ENCODE data around the gene CRACDL.

The CRACDL gene

DNA sequence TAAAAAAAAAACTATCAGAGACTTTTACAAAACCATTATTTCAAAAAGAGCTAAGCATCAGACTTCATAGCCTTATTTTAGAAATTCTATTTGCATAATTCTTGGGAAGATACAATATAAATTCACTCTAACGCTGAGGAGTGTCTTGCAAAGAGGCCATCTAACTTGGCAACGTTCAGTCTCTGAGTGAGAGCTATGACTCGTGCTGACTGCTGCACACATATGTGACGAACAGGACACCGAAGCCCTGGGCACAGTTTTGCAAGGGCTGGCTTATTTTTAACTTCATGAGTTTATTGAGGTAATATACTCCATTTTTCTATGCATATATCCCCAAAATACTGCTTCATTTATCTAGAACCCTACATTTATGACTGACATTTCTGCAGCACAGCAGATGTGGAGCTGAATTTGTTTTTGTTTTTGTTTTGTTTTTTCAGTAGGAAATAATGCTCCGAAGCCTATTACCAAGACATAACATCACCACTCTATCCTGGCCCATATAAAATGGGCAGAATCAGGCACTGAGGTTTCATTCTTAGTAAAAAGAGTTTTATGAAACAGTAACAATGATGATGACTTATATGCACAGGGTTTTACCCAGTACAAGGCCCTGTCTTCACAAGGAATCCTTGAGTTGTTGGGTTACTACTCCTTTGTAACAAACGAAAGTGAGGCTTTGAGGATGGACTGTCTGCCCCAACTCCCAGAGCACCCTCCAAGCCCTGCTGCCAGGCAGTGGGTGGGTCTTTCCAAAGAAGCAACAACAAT lies 68.3 kb downstream of the CRACDL start:
- H3K4me3 Mint-ChIP-seq = no peak overlapping the region
- peaks cover 2% of the 10 kb centered on the region for H3K36me3 Mint-ChIP-seq
- peaks cover 1% of the 10 kb centered on the region for H3K9me3 Mint-ChIP-seq
- H3K4me1 Mint-ChIP-seq = no peaks in the 10 kb centered on the region
- no peak overlapping the region for H3K27ac Mint-ChIP-seq
- no peaks in the 10 kb centered on the region for H3K27me3 Mint-ChIP-seq

DNA sequence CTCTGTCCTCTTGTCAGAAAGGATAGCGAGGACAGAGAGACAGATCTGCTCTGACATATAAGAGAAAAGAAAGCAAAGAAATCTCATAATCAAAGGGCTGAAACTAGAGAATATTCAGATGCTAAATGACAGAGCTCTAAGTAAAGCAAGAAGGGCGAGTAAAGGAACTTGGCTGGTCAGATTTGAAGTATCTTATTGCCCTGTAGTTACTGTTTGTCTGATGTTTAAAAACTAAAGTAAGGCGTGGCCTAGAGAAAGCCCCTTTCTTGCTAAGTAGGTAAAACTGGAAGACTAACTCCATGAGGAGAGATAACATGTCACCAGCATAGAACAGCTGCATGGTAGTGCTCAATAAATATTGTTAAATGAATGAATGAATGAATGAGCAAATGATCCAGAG lies 70.0 kb downstream of the CRACDL start:
- peaks cover 6% of the 10 kb centered on the region for H3K36me3 Mint-ChIP-seq
- no peak overlapping the region for H3K27ac Mint-ChIP-seq
- no peaks in the 10 kb centered on the region for H3K4me1 Mint-ChIP-seq
- no peak overlapping the region for H3K4me3 Mint-ChIP-seq
- peaks cover 12% of the 10 kb centered on the region for H3K9me3 Mint-ChIP-seq
- no peaks in the 10 kb centered on the region for H3K27me3 Mint-ChIP-seq

DNA sequence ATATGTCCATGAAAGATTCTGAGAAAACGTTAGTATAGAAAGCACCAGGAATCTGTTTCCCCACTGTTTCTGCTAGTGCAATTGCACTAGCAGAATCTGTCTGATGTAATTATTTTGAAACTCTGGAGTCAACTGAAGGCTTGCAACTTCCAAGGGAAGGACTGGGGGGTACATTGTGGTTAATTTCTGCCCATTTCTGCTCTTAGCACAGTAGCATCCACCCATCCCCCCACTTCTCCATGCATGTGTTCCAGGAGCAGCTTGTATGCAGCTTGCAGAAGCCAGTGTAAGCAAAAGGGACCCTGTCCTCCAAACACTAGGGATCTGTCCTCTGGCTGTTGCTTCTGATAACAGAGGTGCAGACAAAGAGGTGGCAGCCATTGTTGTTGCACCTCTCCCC lies 74.4 kb downstream of the CRACDL start:
- H3K4me1 Mint-ChIP-seq = no peaks in the 10 kb centered on the region
- H3K9me3 Mint-ChIP-seq = peaks cover 36% of the 10 kb centered on the region
- H3K27ac Mint-ChIP-seq = no peak overlapping the region
- H3K4me3 Mint-ChIP-seq = no peak overlapping the region
- H3K27me3 Mint-ChIP-seq = no peaks in the 10 kb centered on the region
- H3K36me3 Mint-ChIP-seq = peaks cover 10% of the 10 kb centered on the region

DNA sequence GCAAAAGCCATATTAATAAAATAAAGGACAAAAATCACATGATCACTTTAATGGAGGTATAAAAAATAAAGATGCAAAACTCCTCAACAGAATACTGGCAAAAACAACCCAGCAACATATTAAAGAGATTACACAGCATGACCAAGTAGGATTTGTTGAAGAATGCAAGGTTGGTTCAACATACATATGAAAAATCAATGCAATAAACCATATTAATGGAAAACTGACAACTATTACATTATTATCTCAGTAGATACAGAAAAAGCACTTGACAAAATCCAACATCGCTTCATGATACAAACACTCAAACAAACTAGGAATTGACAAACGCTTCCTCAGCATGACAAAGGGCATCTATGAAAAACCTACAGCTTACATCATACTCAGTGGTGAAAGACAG lies 76.7 kb downstream of the CRACDL start:
- H3K27ac Mint-ChIP-seq = no peak overlapping the region
- H3K36me3 Mint-ChIP-seq = peaks cover 15% of the 10 kb centered on the region
- H3K9me3 Mint-ChIP-seq = peaks cover 50% of the 10 kb centered on the region
- no peaks in the 10 kb centered on the region for H3K4me1 Mint-ChIP-seq
- no peak overlapping the region for H3K4me3 Mint-ChIP-seq
- peaks cover 2% of the 10 kb centered on the region for H3K27me3 Mint-ChIP-seq

DNA sequence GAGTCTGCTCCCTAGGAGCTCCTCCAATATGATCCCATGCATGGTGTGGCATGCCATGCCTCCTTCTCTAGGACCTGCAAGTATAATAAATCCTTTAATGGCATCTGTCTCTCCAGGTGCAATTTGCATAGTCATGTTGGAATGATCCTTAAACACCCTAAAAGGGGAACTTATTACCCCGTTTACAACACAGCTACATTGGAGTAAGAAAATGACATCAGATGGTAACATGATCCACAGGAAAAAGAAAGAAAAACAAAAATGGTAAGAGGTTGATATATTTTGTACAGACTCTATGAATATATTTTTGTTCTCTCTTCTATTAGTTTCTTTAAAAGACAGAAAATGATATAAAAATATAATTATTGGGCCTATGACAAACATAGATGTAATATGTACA lies 79.0 kb downstream of the CRACDL start:
- H3K27me3 Mint-ChIP-seq = peaks cover 4% of the 10 kb centered on the region
- no peak overlapping the region for H3K4me3 Mint-ChIP-seq
- peaks cover 41% of the 10 kb centered on the region for H3K9me3 Mint-ChIP-seq
- H3K4me1 Mint-ChIP-seq = peaks cover 7% of the 10 kb centered on the region
- H3K27ac Mint-ChIP-seq = no peak overlapping the region
- peaks cover 12% of the 10 kb centered on the region for H3K36me3 Mint-ChIP-seq

DNA sequence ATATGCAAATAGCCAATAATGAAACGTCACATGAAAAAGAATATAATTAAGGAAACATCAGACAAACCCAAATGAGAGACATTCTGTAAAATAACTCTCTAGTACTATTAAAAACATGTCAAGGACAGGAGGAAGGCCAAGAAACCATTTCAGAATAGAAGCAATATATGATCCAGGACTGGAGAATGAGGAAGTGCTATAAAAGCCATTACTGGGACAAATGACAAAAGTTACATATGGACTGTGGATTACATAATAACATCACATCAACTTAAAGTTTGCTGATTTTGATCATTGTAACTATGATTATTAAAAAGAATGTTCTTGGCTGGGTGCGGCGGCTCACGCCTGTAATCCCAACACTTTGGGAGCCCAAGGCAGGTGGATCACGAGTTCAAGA lies 81.3 kb downstream of the CRACDL start:
- Mint-ChIP-seq H3K36me3 (peaks cover 9% of the 10 kb centered on the region), H3K4me1 (peaks cover 7% of the 10 kb centered on the region), H3K27me3 (peaks cover 12% of the 10 kb centered on the region), H3K4me3 (no peak overlapping the region), H3K9me3 (peaks cover 33% of the 10 kb centered on the region), H3K27ac (no peak overlapping the region)

DNA sequence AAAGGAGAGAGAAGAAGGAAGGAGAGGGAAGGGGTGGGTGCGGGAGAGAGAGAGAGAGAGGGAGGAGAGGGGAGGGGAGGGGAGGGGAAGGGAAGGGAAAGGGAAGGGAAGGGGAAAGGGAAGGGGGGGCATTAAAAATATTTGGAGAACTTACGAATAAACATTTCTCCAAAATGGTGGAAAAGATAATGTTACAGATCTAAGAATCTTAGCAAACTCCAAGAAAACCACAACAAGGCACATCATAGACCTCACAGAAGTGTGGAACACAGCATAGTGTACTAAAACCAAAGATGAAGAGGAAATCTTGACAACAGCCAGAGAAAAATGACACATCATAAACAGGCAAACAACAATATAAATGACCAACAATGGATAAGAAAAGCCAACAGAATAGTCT lies 83.1 kb downstream of the CRACDL start:
- H3K36me3 Mint-ChIP-seq = peaks cover 7% of the 10 kb centered on the region
- no peak overlapping the region for H3K27ac Mint-ChIP-seq
- H3K4me1 Mint-ChIP-seq = peaks cover 7% of the 10 kb centered on the region
- peaks cover 20% of the 10 kb centered on the region for H3K9me3 Mint-ChIP-seq
- no peak overlapping the region for H3K4me3 Mint-ChIP-seq
- peaks cover 12% of the 10 kb centered on the region for H3K27me3 Mint-ChIP-seq

DNA sequence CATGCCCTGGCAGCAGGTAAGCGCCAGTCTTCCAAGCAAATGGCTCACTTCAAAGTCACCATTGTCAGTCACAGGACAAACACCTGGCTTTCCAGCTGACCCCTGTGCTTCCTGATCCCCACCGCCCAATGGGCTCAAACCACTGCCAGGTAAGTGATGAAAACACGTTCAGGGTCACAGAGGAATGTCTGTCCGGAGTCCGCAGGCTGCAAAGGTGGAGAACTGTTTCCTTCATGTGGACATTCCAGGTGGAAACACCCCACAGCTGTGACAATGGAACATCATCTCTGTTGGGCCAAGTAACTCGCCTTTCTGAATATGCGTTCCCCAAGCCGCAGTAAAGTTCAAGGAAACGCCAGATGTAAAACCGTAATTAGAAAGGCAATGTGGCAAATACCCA lies 86.0 kb downstream of the CRACDL start:
- Mint-ChIP-seq H3K4me3 (no peak overlapping the region), H3K36me3 (peaks cover 3% of the 10 kb centered on the region), H3K9me3 (no peaks in the 10 kb centered on the region), H3K27me3 (peaks cover 16% of the 10 kb centered on the region), H3K27ac (no peak overlapping the region), H3K4me1 (peaks cover 7% of the 10 kb centered on the region)

DNA sequence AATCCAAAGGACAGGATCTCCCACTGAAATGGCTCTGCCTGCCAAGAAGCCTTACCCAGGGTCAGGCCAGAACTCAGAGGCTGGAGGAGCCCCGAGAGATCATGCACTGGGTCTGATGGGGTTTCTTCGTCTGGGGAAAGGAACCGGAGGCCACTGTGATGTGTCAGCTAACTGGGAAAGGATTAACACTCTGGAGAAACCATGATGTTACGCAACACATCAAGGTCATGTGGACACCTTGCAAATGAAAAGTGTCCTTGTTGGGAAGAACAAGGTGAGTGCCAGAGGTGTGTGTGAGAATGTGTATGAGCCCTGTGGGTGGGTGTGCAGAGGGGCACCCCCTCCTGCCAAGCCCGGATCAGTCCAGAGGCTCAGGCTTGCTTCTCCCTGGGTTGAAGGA lies 86.9 kb downstream of the CRACDL start:
- peaks cover 14% of the 10 kb centered on the region for H3K27me3 Mint-ChIP-seq
- no peak overlapping the region for H3K27ac Mint-ChIP-seq
- H3K4me3 Mint-ChIP-seq = no peak overlapping the region
- H3K9me3 Mint-ChIP-seq = no peaks in the 10 kb centered on the region
- H3K4me1 Mint-ChIP-seq = peaks cover 7% of the 10 kb centered on the region
- peaks cover 3% of the 10 kb centered on the region for H3K36me3 Mint-ChIP-seq

DNA sequence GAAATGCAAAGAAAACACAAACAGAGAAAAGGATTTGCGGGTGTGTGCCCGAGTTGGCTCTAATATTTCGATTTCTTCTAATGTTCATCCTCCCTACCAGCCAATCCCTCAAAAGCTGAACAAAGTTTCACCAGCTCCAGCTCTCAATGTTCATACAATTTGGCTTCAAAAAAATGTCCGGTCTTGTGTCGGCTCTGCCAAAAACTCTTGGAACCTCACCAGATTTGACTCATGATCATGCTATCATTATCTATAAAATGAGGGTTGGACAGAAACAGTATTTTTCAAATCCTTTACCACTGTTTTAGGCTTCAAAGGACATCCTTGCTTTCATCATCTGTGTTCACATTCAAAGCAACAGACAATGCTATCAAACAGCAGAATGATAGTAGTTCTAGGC lies 88.2 kb downstream of the CRACDL start:
- Mint-ChIP-seq H3K4me1 (peaks cover 4% of the 10 kb centered on the region), H3K27me3 (peaks cover 12% of the 10 kb centered on the region), H3K4me3 (no peak overlapping the region), H3K9me3 (no peaks in the 10 kb centered on the region), H3K36me3 (no peaks in the 10 kb centered on the region), H3K27ac (no peak overlapping the region)

DNA sequence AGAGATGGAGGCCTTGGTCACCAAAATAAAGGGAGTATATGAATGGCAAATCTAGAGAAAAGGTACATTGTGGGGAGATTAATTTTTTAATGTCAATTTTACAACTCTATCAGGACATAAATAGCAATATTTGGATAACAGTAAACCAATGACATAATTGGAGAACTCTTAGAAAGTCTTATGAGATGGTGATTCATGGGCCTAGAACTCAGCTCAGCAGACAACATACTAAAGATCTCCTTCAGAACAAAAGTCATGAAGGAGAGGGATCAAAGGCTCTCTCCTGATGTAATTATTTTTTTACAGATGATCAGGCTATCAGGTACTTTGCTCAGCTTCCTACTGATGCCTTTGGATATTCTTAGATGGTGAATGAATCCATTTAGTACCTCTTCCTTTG lies 90.0 kb downstream of the CRACDL start:
- H3K36me3 Mint-ChIP-seq = no peaks in the 10 kb centered on the region
- no peaks in the 10 kb centered on the region for H3K9me3 Mint-ChIP-seq
- peaks cover 8% of the 10 kb centered on the region for H3K27me3 Mint-ChIP-seq
- H3K27ac Mint-ChIP-seq = no peak overlapping the region
- H3K4me1 Mint-ChIP-seq = no peaks in the 10 kb centered on the region
- no peak overlapping the region for H3K4me3 Mint-ChIP-seq

DNA sequence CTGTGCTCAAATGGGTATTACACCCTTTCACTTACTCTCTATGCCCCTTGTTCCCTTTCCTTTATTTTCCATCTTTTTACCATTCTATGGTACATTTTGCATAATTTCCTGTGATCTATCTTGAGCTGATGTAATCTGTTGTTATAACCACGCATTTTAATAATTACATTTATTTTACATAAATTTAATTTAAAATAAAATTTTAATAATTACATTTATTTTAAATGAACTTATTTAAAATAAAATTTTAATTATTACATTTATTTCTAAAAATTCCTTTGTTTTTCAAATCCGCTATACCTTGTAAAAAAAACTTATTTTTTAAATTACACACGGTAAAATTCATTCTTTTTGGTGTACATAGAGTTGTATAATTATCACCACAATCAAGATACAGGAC lies 93.9 kb downstream of the CRACDL start:
- no peaks in the 10 kb centered on the region for H3K36me3 Mint-ChIP-seq
- H3K4me1 Mint-ChIP-seq = peaks cover 2% of the 10 kb centered on the region
- no peaks in the 10 kb centered on the region for H3K9me3 Mint-ChIP-seq
- H3K27ac Mint-ChIP-seq = no peak overlapping the region
- H3K4me3 Mint-ChIP-seq = no peak overlapping the region
- H3K27me3 Mint-ChIP-seq = no peaks in the 10 kb centered on the region

DNA sequence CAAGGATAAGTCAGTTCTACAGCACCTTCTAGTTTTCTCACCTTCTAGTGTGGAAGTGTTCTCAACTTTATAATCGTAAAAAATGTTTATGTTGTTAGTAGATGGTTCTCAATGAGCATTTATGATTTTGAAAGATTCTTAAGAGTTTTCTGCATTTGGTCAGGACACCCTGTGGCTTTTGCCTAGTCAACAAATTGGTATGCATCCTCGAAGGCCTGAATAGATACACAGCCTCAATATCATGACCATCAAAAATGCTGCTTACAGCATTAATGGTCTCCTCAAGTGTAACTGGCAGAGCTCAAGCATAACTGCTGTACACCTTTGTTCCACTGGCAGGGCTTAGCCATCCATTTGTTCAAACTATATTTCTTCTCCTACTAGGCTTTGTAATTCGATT lies 96.7 kb downstream of the CRACDL start:
- Mint-ChIP-seq H3K27me3 (no peaks in the 10 kb centered on the region), H3K4me1 (peaks cover 21% of the 10 kb centered on the region), H3K4me3 (no peak overlapping the region), H3K9me3 (no peaks in the 10 kb centered on the region), H3K36me3 (no peaks in the 10 kb centered on the region), H3K27ac (no peak overlapping the region)

DNA sequence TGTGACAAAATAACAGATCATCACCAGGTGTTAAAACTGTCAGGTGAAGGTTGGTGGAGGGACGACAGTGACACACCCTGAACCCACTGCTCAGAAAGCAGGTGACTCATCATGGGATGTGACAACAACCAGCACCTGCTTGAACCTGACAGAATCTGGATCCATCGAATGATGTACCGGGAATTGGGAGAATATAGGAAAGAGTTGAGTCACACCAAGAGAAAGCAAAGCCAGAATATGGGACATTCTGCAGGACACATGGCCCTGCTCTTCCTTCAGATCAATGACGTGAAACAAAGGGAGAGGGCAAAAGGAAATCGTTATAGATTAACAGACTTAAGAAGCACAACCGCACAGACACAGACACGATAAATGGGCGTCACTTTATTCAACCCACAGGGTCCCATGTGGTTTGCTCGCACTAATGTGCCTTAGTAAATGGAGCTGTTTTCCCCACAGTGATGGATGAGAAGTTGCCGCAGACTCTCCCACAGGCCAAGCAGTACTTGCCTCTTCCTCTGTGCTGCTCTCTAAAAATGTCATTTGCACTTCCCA lies 100.1 kb downstream of the CRACDL start:
- no peaks in the 10 kb centered on the region for H3K9me3 Mint-ChIP-seq
- peaks cover 34% of the 10 kb centered on the region for H3K4me1 Mint-ChIP-seq
- H3K4me3 Mint-ChIP-seq = peak overlapping the region; percentile 73
- no peaks in the 10 kb centered on the region for H3K27me3 Mint-ChIP-seq
- peak overlapping the region; percentile 83 for H3K27ac Mint-ChIP-seq
- no peaks in the 10 kb centered on the region for H3K36me3 Mint-ChIP-seq

DNA sequence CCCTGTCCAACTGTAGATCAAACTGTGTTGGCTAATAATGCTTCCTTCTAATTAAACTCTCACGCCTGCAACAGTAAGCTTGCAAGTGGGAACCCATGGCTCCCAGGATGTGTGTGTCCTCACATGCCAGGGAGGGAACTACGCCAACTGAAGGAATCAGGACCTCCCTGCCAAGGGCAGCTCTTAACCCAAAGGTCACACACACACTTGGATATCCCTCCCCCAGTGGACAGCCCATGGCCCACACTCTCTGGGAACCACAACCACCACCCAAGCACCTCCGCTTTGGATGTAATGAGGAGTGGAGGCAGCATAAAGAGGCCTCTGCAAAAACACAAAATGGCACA lies 102.1 kb downstream of the CRACDL start:
- no peak overlapping the region for H3K27ac Mint-ChIP-seq
- no peak overlapping the region for H3K4me3 Mint-ChIP-seq
- H3K36me3 Mint-ChIP-seq = no peaks in the 10 kb centered on the region
- H3K27me3 Mint-ChIP-seq = no peaks in the 10 kb centered on the region
- no peaks in the 10 kb centered on the region for H3K9me3 Mint-ChIP-seq
- H3K4me1 Mint-ChIP-seq = peaks cover 46% of the 10 kb centered on the region

DNA sequence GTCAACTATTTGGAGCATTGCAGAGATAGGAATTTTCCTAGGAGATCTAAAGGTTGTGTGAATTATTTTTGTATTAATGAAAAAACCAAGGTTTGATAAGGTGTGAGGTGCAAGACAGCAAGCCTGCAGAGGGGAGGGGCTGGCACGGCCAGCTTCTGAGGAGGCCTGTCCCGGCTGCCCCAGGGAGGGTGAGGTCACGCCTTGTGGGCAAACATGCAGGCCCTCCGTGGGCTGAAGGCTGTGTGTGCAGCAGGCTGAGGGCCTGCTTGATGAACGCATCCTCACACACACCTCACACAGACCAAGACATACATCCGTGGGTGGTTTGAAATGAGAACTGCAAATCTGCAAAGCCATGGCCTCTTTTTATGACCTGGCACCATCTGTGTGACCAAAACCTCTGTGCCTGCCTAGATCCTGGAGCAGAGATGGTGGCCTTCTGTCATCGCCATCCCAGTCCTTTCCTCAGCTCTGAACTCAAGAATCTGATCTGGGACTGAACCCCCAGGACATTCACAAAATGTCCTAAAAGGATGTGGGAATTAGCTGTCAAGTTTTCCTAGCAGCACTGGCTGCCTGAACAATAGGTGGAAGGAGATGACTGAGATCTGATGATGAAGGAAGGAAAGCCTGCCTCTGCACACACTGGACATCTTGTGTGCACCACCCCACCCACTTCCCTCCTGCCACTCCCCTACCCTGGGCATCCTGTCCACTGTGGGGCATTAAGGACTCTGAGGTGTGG lies 102.7 kb downstream of the CRACDL start:
- H3K27ac Mint-ChIP-seq = peak overlapping the region; percentile 2
- H3K4me1 Mint-ChIP-seq = peaks cover 51% of the 10 kb centered on the region
- H3K36me3 Mint-ChIP-seq = no peaks in the 10 kb centered on the region
- H3K27me3 Mint-ChIP-seq = no peaks in the 10 kb centered on the region
- no peaks in the 10 kb centered on the region for H3K9me3 Mint-ChIP-seq
- no peak overlapping the region for H3K4me3 Mint-ChIP-seq
